Smooth muscle cell (in vitro differentiated cells): ENCODE measurements around the gene KMT5B. TPM values are rescaled to one million over a fixed set of nuclear protein-coding genes. Genes with fewer than 3 reads are reported as not detected.

Experiments used
- DNase-seq: peaks from one replicate; lab custom pipeline; 2025; ENCODE audit not compliant: unreplicated experiment; lab: John Stamatoyannopoulos, UW
- H2AFZ ChIP-seq: fragments of 200-600 bp; sonication (generic); 2 replicates; pipeline ENCODE4 v1.6.0; 2016; ENCODE audit warnings: antibody characterized with exemption, low read depth, mild to moderate bottlenecking
- H3F3A ChIP-seq: fragments of 200-600 bp; sonication (generic); 2 replicates; pipeline ENCODE4 v1.6.0; 2017; ENCODE audit warnings: antibody characterized with exemption, low read depth
- H3K27ac ChIP-seq: fragments of 200-600 bp; sonication (generic); 2 replicates; pipeline ENCODE4 v1.5.1; 2016; ENCODE audit warnings: low read depth, mild to moderate bottlenecking
- H3K27me3 ChIP-seq: fragments of 200-600 bp; sonication (generic); 2 replicates; pipeline ENCODE4 v1.6.1; 2016; ENCODE audit warnings: low read depth, mild to moderate bottlenecking
- H3K36me3 ChIP-seq: fragments of 200-600 bp; sonication (generic); 2 replicates; pipeline ENCODE4 v1.5.1; 2016; ENCODE audit warnings: low read depth
- H3K4me1 ChIP-seq: fragments of 200-600 bp; sonication (generic); 2 replicates; pipeline ENCODE4 v1.5.1; 2016; ENCODE audit warnings: low read depth
- H3K4me2 ChIP-seq: fragments of 200-600 bp; sonication (generic); 2 replicates; pipeline ENCODE4 v1.6.0; 2016; ENCODE audit warnings: mild to moderate bottlenecking
- H3K4me3 ChIP-seq: fragments of 200-600 bp; sonication (generic); 2 replicates; pipeline ENCODE4 v1.5.1; 2016; ENCODE audit warnings: mild to moderate bottlenecking
- H3K79me2 ChIP-seq: fragments of 200-600 bp; sonication (generic); 2 replicates; pipeline ENCODE4 v1.6.0; 2016; ENCODE audit warnings: low read depth, mild to moderate bottlenecking
- H3K9ac ChIP-seq: fragments of 200-600 bp; sonication (generic); 2 replicates; pipeline ENCODE4 v1.6.0; 2016; ENCODE audit warnings: low read depth
- H3K9me3 ChIP-seq: fragments of 200-600 bp; sonication (generic); replicated peaks from 2 replicates; pipeline ENCODE4 v1.5.1; 2016; ENCODE audit warnings: low read depth
- H4K20me1 ChIP-seq: fragments of 200-600 bp; sonication (generic); 2 replicates; pipeline ENCODE4 v1.6.0; 2016; ENCODE audit warnings: low read depth
- WGBS: methylation state at CpG from one replicate; pipeline ENCODE4 v1.1.7; 2016; ENCODE audit warnings: low lambda C conversion rate; 5-methylcytosine and 5-hydroxymethylcytosine counted together
- polyA plus RNA-seq: library from polyadenylated mRNA; unstranded; fragments of >200 nt; fragmentation: Nextera tagmentation; extraction: Ambion mirVana; gene quantifications from 2 replicates; pipeline ENCODE4 v1.2.1, GENCODE V29; 2016
- total RNA-seq: library from RNA; depleted of rRNA; stranded (reverse); fragments of >200 nt; gene quantifications from 2 replicates; pipeline ENCODE4 v1.2.3, GENCODE V29; 2014
- TF ChIP-seq, protein P1 (sequence below): fragments of 200-600 bp; sonication (generic); IDR thresholded peaks from 2 replicates; pipeline ENCODE4 v1.5.1; 2017; ENCODE audit warnings: borderline replicate concordance, mild to moderate bottlenecking, antibody characterized with exemption; ENCODE audit not compliant: insufficient read depth, poor library complexity, severe bottlenecking

The KMT5B gene
- total and polyA plus RNA-seq, 2 experiments from 2014 or later: 32.1 to 35.0 TPM

GRCh38 chr11:68137833-68138232 is 75.3 kb downstream of the KMT5B start:
- Histone ChIP-seq H3K4me2 (no peak overlapping the region), H3K4me1 (no peaks in the 10 kb centered on the region), H3F3A (no peaks in the 10 kb centered on the region), H3K27ac (no peak overlapping the region), H3K79me2 (no peaks in the 10 kb centered on the region), H3K9me3 (no peaks in the 10 kb centered on the region), H3K27me3 (no peaks in the 10 kb centered on the region), H4K20me1 (no peaks in the 10 kb centered on the region), H3K9ac (no peak overlapping the region), H3K36me3 (no peaks in the 10 kb centered on the region), H2AFZ (peak overlapping the region; percentile 75), H3K4me3 (peak overlapping the region; percentile 27)
- WGBS: 93% methylated on average over 5 of the region's 5 CpGs
- no peak for DNase-seq
- TF ChIP-seq, protein P1, sequence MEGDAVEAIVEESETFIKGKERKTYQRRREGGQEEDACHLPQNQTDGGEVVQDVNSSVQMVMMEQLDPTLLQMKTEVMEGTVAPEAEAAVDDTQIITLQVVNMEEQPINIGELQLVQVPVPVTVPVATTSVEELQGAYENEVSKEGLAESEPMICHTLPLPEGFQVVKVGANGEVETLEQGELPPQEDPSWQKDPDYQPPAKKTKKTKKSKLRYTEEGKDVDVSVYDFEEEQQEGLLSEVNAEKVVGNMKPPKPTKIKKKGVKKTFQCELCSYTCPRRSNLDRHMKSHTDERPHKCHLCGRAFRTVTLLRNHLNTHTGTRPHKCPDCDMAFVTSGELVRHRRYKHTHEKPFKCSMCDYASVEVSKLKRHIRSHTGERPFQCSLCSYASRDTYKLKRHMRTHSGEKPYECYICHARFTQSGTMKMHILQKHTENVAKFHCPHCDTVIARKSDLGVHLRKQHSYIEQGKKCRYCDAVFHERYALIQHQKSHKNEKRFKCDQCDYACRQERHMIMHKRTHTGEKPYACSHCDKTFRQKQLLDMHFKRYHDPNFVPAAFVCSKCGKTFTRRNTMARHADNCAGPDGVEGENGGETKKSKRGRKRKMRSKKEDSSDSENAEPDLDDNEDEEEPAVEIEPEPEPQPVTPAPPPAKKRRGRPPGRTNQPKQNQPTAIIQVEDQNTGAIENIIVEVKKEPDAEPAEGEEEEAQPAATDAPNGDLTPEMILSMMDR: no peak

- Histone ChIP-seq H4K20me1 (no peaks in the 10 kb centered on the region), H3K79me2 (no peaks in the 10 kb centered on the region), H3K27me3 (no peaks in the 10 kb centered on the region), H3F3A (no peaks in the 10 kb centered on the region), H3K9me3 (no peaks in the 10 kb centered on the region), H3K9ac (no peak overlapping the region), H3K4me3 (no peak overlapping the region), H2AFZ (no peak overlapping the region), H3K4me1 (no peaks in the 10 kb centered on the region), H3K36me3 (no peaks in the 10 kb centered on the region), H3K27ac (no peak overlapping the region), H3K4me2 (no peak overlapping the region)
- WGBS: 96% methylated on average over 8 of the region's 8 CpGs
- DNase-seq: no peak
- TF ChIP-seq, protein P1: no peak
Observed at GRCh38 chr11:68136866-68137265, 76.2 kb downstream of the KMT5B start.

GRCh38 chr11:68135161-68135560 is 77.9 kb downstream of the KMT5B start:
- H3K4me3 ChIP-seq: no peak overlapping the region
- no peaks in the 10 kb centered on the region for H3K4me1 ChIP-seq
- no peaks in the 10 kb centered on the region for H3K36me3 ChIP-seq
- H3F3A ChIP-seq: no peaks in the 10 kb centered on the region
- H2AFZ ChIP-seq: no peak overlapping the region
- H3K79me2 ChIP-seq: no peaks in the 10 kb centered on the region
- H4K20me1 ChIP-seq: no peaks in the 10 kb centered on the region
- no peak overlapping the region for H3K27ac ChIP-seq
- no peak for DNase-seq
- TF ChIP-seq, protein P1: no peak
- H3K27me3 ChIP-seq: no peaks in the 10 kb centered on the region
- no peaks in the 10 kb centered on the region for H3K9me3 ChIP-seq
- WGBS: 94% methylated on average over 3 of the region's 3 CpGs
- H3K9ac ChIP-seq: no peak overlapping the region
- no peak overlapping the region for H3K4me2 ChIP-seq

- Histone ChIP-seq H4K20me1 (no peaks in the 10 kb centered on the region), H3K36me3 (no peaks in the 10 kb centered on the region), H3K79me2 (no peaks in the 10 kb centered on the region), H3K4me1 (no peaks in the 10 kb centered on the region), H3K27me3 (no peaks in the 10 kb centered on the region), H3K9ac (no peak overlapping the region), H3K27ac (no peak overlapping the region), H2AFZ (no peak overlapping the region), H3K4me2 (no peak overlapping the region), H3F3A (no peaks in the 10 kb centered on the region), H3K9me3 (no peaks in the 10 kb centered on the region), H3K4me3 (no peak overlapping the region)
- 67% methylated on average over 2 of the region's 2 CpGs for WGBS
- TF ChIP-seq, protein P1: no peak
- DNase-seq: no peak
Observed at GRCh38 chr11:68133761-68134160, 79.3 kb downstream of the KMT5B start.
